ENCODE measurements around the gene LPIN2. TPM values are rescaled to one million over a fixed set of nuclear protein-coding genes. Genes with fewer than 3 reads are reported as not detected.
A peak's percentile ranks its signal among the peaks of the same experiment; 100 is the strongest.

Gene LPIN2
- total and polyA plus RNA-seq, 5 donors from 2014 or later, result 39.3 to 61.2 (median 48.2) TPM

- no peak for ATAC-seq (ENCODE audit: low read depth in 2 of 2)
- Histone ChIP-seq H3K4me1 (ENCODE audit: control insufficient read depth, insufficient read depth, low read length, poor library complexity, severe bottlenecking) (peaks cover 98% of the 10 kb centered on the region), H3K4me3 (ENCODE audit: low read depth, low read length) (peak overlapping the region; percentile 88), H3K27ac (ENCODE audit: insufficient read depth, low read length, poor library complexity, severe bottlenecking) (peak overlapping the region; percentile 96), H3K36me3 (ENCODE audit: control insufficient read depth, insufficient read depth, low read length) (peaks cover 2% of the 10 kb centered on the region), H3K9me3 (ENCODE audit: control insufficient read depth in 2 of 2, low read length in 2 of 2) (no peaks in the 10 kb centered on the region), H3K27me3 (ENCODE audit: control insufficient read depth, insufficient read depth, low read length) (no peaks in the 10 kb centered on the region)
- Mint-ChIP-seq H3K4me1 (peaks cover 48 to 98% (median 77%) of the 10 kb centered on the region in 4 donors), H3K4me3 (peak overlapping the region; percentile 79 to 86 (median 84)), H3K9me3 (no peaks in the 10 kb centered on the region), H3K27ac (peak overlapping the region; percentile 92 to 99 (median 95)), H3K27me3 (no peaks in the 10 kb centered on the region), H3K36me3 (peaks cover 12% of the 10 kb centered on the region)
- DNase-seq, result no peak
Observed at GRCh38 chr18:2967820-2968219, 45.1 kb downstream of the LPIN2 start.

GRCh38 chr18:2967357-2967756 lies 45.6 kb downstream of the LPIN2 start:
- Mint-ChIP-seq H3K27me3 (no peaks in the 10 kb centered on the region), H3K27ac (peak overlapping the region; percentile 87 to 99 (median 95)), H3K4me3 (peak overlapping the region; percentile 72 to 86 (median 82)), H3K9me3 (no peaks in the 10 kb centered on the region), H3K36me3 (peaks cover 12% of the 10 kb centered on the region), H3K4me1 (peaks cover 49 to 98% (median 75%) of the 10 kb centered on the region in 4 donors)
- Histone ChIP-seq H3K27me3 (ENCODE audit: control insufficient read depth, insufficient read depth, low read length) (no peaks in the 10 kb centered on the region), H3K27ac (ENCODE audit: insufficient read depth, low read length, poor library complexity, severe bottlenecking) (peak overlapping the region; percentile 96), H3K4me1 (ENCODE audit: control insufficient read depth, insufficient read depth, low read length, poor library complexity, severe bottlenecking) (peaks cover 98% of the 10 kb centered on the region), H3K4me3 (ENCODE audit: low read depth, low read length) (peak overlapping the region; percentile 88), H3K9me3 (ENCODE audit: control insufficient read depth in 2 of 2, low read length in 2 of 2) (no peaks in the 10 kb centered on the region), H3K36me3 (ENCODE audit: control insufficient read depth, insufficient read depth, low read length) (peaks cover 2% of the 10 kb centered on the region)
- ATAC-seq (ENCODE audit: low read depth in 2 of 2) (no peak), DNase-seq (no peak)

- Mint-ChIP-seq H3K36me3 (peaks cover 12% of the 10 kb centered on the region), H3K27me3 (no peaks in the 10 kb centered on the region), H3K27ac (peak overlapping the region; percentile 87 to 95 (median 92)), H3K4me1 (peaks cover 44 to 98% (median 77%) of the 10 kb centered on the region in 4 donors), H3K9me3 (no peaks in the 10 kb centered on the region), H3K4me3 (peak overlapping the region; percentile 34 to 86 (median 60))
- Histone ChIP-seq H3K4me1 (ENCODE audit: control insufficient read depth, insufficient read depth, low read length, poor library complexity, severe bottlenecking) (peaks cover 99% of the 10 kb centered on the region), H3K27ac (ENCODE audit: insufficient read depth, low read length, poor library complexity, severe bottlenecking) (peak overlapping the region; percentile 96), H3K4me3 (ENCODE audit: low read depth, low read length) (peak overlapping the region; percentile 88), H3K36me3 (ENCODE audit: control insufficient read depth, insufficient read depth, low read length) (peaks cover 2% of the 10 kb centered on the region), H3K9me3 (ENCODE audit: control insufficient read depth in 2 of 2, low read length in 2 of 2) (no peaks in the 10 kb centered on the region), H3K27me3 (ENCODE audit: control insufficient read depth, insufficient read depth, low read length) (no peaks in the 10 kb centered on the region)
- no peak for DNase-seq
- ATAC-seq (ENCODE audit: low read depth in 2 of 2), result no peak
Observed at GRCh38 chr18:2966560-2966959, 46.4 kb downstream of the LPIN2 start.

- Mint-ChIP-seq H3K4me3 (peak overlapping the region; percentile 34 to 72 (median 58)), H3K4me1 (peaks cover 36 to 98% (median 77%) of the 10 kb centered on the region in 4 donors), H3K36me3 (peaks cover 9% of the 10 kb centered on the region), H3K9me3 (no peaks in the 10 kb centered on the region), H3K27me3 (no peaks in the 10 kb centered on the region), H3K27ac (peak overlapping the region; percentile 87 to 95 (median 92))
- Histone ChIP-seq H3K36me3 (ENCODE audit: control insufficient read depth, insufficient read depth, low read length) (peaks cover 2% of the 10 kb centered on the region), H3K27ac (ENCODE audit: insufficient read depth, low read length, poor library complexity, severe bottlenecking) (peak overlapping the region; percentile 96), H3K27me3 (ENCODE audit: control insufficient read depth, insufficient read depth, low read length) (no peaks in the 10 kb centered on the region), H3K9me3 (ENCODE audit: control insufficient read depth in 2 of 2, low read length in 2 of 2) (no peaks in the 10 kb centered on the region), H3K4me1 (ENCODE audit: control insufficient read depth, insufficient read depth, low read length, poor library complexity, severe bottlenecking) (peaks cover 99% of the 10 kb centered on the region), H3K4me3 (ENCODE audit: low read depth, low read length) (peak overlapping the region; percentile 88)
- DNase-seq (no peak), ATAC-seq (ENCODE audit: low read depth in 2 of 2) (no peak)
Observed at GRCh38 chr18:2965797-2966196, 47.1 kb downstream of the LPIN2 start.

- H3K27me3 Mint-ChIP-seq, result no peaks in the 10 kb centered on the region
- DNase-seq (peak in 1 of 3 donors; percentile 65), ATAC-seq (ENCODE audit: low read depth in 2 of 2) (no peak)
- Histone ChIP-seq H3K27me3 (ENCODE audit: control insufficient read depth, insufficient read depth, low read length) (no peaks in the 10 kb centered on the region), H3K9me3 (ENCODE audit: control insufficient read depth in 2 of 2, low read length in 2 of 2) (no peaks in the 10 kb centered on the region), H3K36me3 (ENCODE audit: control insufficient read depth, insufficient read depth, low read length) (peaks cover 2% of the 10 kb centered on the region), H3K4me3 (ENCODE audit: low read depth, low read length) (peak overlapping the region; percentile 67), H3K4me1 (ENCODE audit: control insufficient read depth, insufficient read depth, low read length, poor library complexity, severe bottlenecking) (peaks cover 95% of the 10 kb centered on the region), H3K27ac (ENCODE audit: insufficient read depth, low read length, poor library complexity, severe bottlenecking) (peak overlapping the region; percentile 96)
- peaks cover 9% of the 10 kb centered on the region for H3K36me3 Mint-ChIP-seq
- H3K4me1 Mint-ChIP-seq, result peaks cover 35 to 98% (median 74%) of the 10 kb centered on the region in 4 donors
- no peaks in the 10 kb centered on the region for H3K9me3 Mint-ChIP-seq
- H3K4me3 Mint-ChIP-seq, result peak overlapping the region; percentile 49 to 90 (median 78)
- peak overlapping the region; percentile 95 to 98 (median 95) for H3K27ac Mint-ChIP-seq
Observed at GRCh38 chr18:2964361-2965010, 48.5 kb downstream of the LPIN2 start.

Other genes starting within 250 kb of the LPIN2 start
- 4.6 TPM for gene EMILIN2, start 166.1 kb downstream of the LPIN2 start, total RNA-seq
- gene EMILIN2, start 166.1 kb downstream of the LPIN2 start, polyA plus RNA-seq, result 1 to 10 TPM; 1.7 to 2.9 (median 2.0) TPM
- gene MYOM1, start 206.8 kb upstream of the LPIN2 start, total RNA-seq, result 1.4 TPM
- gene MYOM1, start 206.8 kb upstream of the LPIN2 start, polyA plus RNA-seq, result under 1 TPM; 0.03 to 0.68 (median 0.49) TPM
- gene MYL12A, start 234.7 kb upstream of the LPIN2 start, total RNA-seq, result 382 TPM
- 1,000 to 10,000 TPM; 2,262 to 2,381 (median 2,361) TPM for gene MYL12A, start 234.7 kb upstream of the LPIN2 start, polyA plus RNA-seq
- 168 TPM for gene MYL12B, start 249.0 kb upstream of the LPIN2 start, total RNA-seq
- 1,000 to 10,000 TPM in 2 of 4 donors, 100 to 1,000 TPM in 2; 980 to 1,134 (median 1,024) TPM for gene MYL12B, start 249.0 kb upstream of the LPIN2 start, polyA plus RNA-seq